GM12865 (cell line): Measurements from ENCODE around the gene PITPNB.

Experiments
- DNase-seq: peaks from one replicate; pipeline ENCODE4 v3.0.0; 2010; ENCODE audit warnings: low read depth
- H3K4me3 ChIP-seq: 2 replicates; pipeline ENCODE4 v1.5.1; 2011; ENCODE audit warnings: mild to moderate bottlenecking, low read depth, low read length, control low read depth
- CTCF ChIP-seq: IDR thresholded peaks from 2 replicates; pipeline ENCODE4 v1.5.1; 2011; ENCODE audit warnings: low read length, control low read depth, low read depth, inconsistent platforms; ENCODE audit not compliant: insufficient read depth; ENCODE audit errors: missing control alignments

The PITPNB gene

GRCh38 chr22:27827604-27828587, 91.2 kb downstream of the PITPNB start:
- no peak overlapping the region for H3K4me3 ChIP-seq
- no peak for DNase-seq
- no peak for TF ChIP-seq CTCF

DNA sequence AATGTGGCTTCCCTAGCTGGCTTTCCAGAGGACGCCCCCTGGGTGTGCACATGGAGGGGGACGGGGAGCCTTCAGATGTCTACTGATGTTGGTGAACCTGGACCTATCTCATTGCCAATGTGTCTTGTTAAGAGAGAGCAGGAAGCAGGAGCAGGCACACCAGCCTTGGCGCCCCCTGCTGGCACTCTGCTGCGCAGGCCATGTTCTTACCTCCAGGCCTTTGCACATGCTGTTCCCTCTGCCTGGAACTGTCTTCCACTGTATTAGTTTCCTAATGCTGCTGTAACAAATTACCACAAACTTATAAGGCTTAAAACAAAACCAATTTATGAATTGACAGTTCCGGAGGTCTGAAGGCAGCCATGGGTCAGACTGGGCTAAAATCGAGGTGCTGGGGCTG, 93.9 kb downstream of the PITPNB start:
- no peak overlapping the region for H3K4me3 ChIP-seq
- peak; percentile 26 for DNase-seq
- peak; percentile 33 for TF ChIP-seq CTCF

DNA sequence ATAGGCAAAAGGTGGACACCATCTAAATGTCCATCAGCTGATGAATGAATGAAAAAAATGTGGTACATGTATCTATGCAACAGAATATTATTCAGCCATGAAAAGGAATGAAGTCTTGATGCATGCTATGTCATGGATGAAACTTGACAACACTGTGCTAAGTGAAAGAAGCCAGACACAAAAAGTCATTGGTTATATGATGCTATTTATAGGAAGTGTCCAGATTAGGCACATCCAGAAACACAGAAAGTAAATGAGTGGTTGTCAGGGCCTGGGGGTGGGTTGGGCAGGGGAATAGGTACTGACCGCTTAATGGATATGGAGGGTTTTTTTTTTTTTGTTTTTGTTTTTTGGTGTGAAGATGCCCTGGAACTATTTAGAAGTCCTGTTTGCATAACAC, 95.8 kb downstream of the PITPNB start:
- H3K4me3 ChIP-seq = no peak overlapping the region
- TF ChIP-seq CTCF = no peak
- DNase-seq = no peak

DNA sequence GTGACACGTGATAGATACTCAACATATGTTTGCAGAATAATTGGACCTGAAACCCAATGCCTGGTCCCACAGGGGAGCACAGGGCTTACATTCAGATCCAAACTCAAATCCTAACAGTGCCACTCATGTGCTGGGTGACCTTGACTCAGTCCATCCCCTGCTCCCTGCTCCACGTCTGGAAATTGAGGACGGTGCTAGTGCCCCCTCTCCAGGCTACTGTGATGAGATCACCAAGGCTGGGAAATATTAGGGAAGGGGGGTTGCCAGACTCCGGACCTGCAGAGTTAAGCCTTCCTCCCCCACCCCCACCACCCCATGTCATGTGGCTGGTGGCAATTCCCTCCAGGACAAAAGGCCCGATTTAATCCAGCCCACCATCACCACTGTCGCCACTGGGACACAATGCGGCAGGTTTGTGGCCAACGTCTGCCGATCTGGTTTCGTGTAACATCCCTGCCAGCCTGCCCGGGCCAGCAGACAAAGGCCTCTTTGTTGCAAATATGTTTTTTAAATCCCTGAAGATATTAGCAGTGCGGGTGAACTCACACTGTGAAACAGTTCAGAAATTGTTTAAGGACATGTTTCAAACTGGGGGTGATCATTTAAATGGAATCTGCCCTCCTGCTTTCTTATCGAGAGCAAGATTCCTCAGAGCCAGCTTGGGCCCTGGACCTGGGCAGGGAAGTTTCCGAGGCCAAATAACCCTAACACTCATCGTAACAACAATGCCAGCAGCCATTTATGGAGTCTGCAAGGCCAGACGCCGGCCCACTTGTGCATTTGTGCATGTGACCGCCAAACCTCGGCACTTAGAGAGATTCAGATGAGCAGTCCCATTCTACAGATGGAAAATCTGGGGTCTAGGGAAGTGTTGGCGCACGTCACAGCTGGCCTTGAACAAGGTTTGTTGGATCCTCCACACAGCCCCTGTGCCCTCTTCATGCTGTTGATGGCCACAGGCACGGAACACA, 97.9 kb downstream of the PITPNB start:
- no peak for TF ChIP-seq CTCF
- no peak overlapping the region for H3K4me3 ChIP-seq
- no peak for DNase-seq

DNA sequence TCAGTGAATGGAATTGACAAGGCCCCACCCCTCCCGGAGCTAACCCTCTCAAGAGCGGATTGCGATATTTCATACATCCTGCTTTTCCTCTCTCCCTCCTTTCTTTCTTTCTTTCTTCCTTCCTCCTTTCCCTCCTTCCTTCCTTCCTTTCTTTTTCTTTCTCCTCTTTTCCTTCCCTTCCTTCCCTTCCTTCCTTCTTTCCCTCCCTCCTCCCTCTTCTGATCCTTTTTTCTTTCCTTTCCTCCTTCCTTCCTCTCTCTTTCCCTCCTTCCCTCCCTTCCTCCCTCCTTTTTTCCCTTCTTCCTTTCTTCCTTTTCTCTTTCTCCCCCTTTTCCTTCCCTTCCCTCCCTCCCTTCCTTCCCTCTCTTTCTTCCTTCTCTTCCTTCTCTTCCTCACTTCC, 102.5 kb downstream of the PITPNB start:
- DNase-seq = no peak
- no peak overlapping the region for H3K4me3 ChIP-seq
- TF ChIP-seq CTCF = no peak

DNA sequence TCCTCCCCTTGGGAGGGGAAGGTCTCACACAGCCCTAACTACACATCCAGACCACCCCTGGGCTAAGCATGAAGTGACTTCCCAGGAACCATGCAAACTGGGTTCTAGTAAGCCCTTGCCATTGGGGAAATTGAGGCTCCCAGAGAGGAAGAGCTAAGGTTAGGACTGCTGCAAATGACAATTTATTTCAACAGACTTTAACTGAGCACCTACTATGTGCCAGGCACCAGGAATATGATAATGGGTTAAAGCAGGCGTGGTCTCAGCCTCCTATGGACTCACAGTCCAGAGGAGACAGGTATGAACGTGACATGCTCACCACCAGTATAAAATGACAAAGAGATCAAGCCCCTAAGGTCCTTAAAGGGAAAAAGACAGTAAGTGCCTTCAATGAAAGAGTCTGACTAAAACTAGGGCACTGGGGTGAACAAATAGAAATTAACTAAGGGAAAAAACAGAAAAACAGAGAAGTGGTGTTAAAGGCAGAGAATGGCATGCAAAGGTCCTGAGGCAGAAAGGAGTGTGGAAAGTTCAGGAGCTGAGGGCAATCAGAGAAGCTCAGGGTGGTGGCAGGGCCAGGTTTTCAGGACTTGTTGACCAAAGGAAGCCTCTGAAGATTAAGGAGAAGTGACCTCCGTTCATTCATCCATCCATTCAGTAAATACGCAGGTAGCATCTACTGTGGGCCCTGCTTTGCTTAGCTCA, 103.1 kb downstream of the PITPNB start:
- H3K4me3 ChIP-seq = no peak overlapping the region
- DNase-seq = no peak
- no peak for TF ChIP-seq CTCF
